Vagina (tissue), 2 donors: ENCODE results near the gene FAM163B. TPM values are rescaled to one million over a fixed set of nuclear protein-coding genes. Genes with fewer than 3 reads are reported as not detected.
A peak's percentile ranks its signal among the peaks of the same experiment; 100 is the strongest.

Experiments used
- DNase-seq, 2 donors: peaks; one replicate each; pipeline ENCODE4 v3.0.0-alpha.2; 2017; ENCODE audit errors: extremely low spot score in 2 of 2
- H3K27ac ChIP-seq: fragments of 200-600 bp; sonication (generic); one replicate; pipeline ENCODE4 v1.5.1; 2019
- H3K27me3 ChIP-seq: fragments of 200-600 bp; sonication (generic); one replicate; pipeline ENCODE4 v1.5.1; 2019
- H3K36me3 ChIP-seq, 2 donors: fragments of 200-600 bp; sonication (generic); one replicate each; pipeline ENCODE4 v1.5.1; 2017 to 2019
- H3K4me1 ChIP-seq: fragments of 200-600 bp; sonication (generic); one replicate; pipeline ENCODE4 v1.5.1; 2019
- H3K4me3 ChIP-seq, 2 donors: fragments of 200-600 bp; sonication (generic); 1 replicate in 1 of 2; 2 replicates in 1 of 2; pipeline ENCODE4 v1.5.1; 2016 to 2019
- H3K9me3 ChIP-seq: fragments of 200-600 bp; sonication (generic); one replicate; pipeline ENCODE4 v1.5.1; 2019
- CTCF ChIP-seq, 3 experiments: fragments of 450-650 bp in 2 of 3; fragments of 200-600 bp in 1 of 3; sonication (generic) in 1 of 3; IDR thresholded peaks; one replicate each; pipeline ENCODE4 v1.5.1; 2017 to 2019; ENCODE audit warnings: antibody characterized with exemption in 3 of 3, mild to moderate bottlenecking in 2 of 3, moderate library complexity in 2 of 3
- POLR2A ChIP-seq, 2 donors: fragments of 450-650 bp; IDR thresholded peaks; one replicate each; pipeline ENCODE4 v1.6.1; 2017; ENCODE audit warnings: antibody characterized with exemption in 2 of 2, mild to moderate bottlenecking in 2 of 2, moderate library complexity in 2 of 2
- POLR2AphosphoS5 ChIP-seq, 2 donors: sonication (generic); formaldehyde crosslinking; IDR thresholded peaks; one replicate each; pipeline ENCODE4 v1.9.0; 2017; ENCODE audit warnings: antibody characterized with exemption in 2 of 2, mild to moderate bottlenecking in 2 of 2, low read depth in 1 of 2; ENCODE audit not compliant: insufficient read depth in 1 of 2
- intact Hi-C: fragments of 100-400 bp; cut with DNase I; formaldehyde crosslinking; loops from one replicate; pipeline ENCODE4 v1.15.1; 2023
- total RNA-seq: library from RNA; depleted of rRNA; stranded (reverse); fragments of >200 nt; gene quantifications from one replicate; pipeline ENCODE4 v1.2.3, GENCODE V29; 2016

The FAM163B gene
- total RNA-seq, 1 donor from 2014 or later = not detected

DNA sequence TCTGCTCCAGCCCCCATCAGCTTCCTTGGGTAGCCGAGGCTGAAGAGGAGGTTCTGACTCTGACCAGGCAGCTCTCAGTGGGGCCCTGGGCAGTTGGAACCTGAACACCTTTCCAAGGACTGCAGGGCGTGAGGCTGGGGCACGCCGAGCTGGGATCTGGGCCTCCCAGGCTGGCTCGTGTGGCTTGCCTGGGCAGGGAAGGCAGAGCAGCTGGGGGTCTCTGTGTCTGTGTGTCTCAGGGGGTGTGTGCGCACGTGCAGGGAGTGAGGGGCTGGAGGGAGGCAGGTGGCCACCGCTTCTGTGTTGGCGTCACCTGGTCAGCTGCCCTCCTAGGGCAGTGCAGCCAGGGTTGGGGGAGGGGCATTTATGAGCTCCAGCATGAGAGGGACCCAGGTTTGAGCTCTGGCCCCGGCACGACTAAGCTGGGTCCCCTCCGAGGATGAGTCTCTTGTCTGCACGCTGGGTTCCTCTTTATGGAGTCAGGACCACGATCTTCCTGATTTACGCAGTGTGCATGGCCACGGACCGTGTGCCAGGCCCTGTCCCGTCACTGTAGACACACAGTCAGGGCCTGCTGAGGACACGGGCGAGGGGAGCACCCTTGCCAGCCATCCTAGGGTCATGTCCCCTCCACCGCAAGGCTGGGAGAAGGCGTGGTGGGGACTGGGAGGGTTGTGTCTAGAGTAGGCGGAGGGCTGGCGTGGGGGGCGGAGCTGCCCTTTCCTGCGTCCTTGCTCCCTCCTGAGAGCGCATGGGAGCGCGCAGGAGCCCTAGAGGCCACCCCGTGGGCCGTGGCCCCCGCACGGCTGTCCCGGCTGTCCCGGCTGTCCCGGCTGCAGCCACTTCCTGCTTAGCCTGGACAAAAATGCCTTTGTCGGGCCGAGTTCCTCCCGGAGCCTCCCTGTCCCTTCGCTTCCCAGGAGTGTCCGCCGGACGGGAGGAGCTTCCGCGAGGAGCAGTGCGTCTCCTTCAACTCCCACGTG is 70.0 kb downstream of the FAM163B start:
- peak overlapping the region; percentile 26 to 38 for H3K4me3 ChIP-seq
- DNase-seq = no peak
- H3K9me3 ChIP-seq = no peaks in the 10 kb centered on the region
- intact Hi-C loops = loop anchor here (10.0 kb wide), 1 partner anchor 176 kb away; no protein-coding TSS in a partner anchor
- H3K27ac ChIP-seq = no peak overlapping the region
- TF ChIP-seq POLR2A (IDR thresholded peaks at IDR 0.05) (no peak), CTCF (IDR thresholded peaks at IDR 0.05) (no peak), POLR2AphosphoS5 (IDR thresholded peaks at IDR 0.05; ENCODE audit: insufficient read depth in 1 of 2, low read depth in 1 of 2) (no peak)
- no peaks in the 10 kb centered on the region for H3K27me3 ChIP-seq
- H3K4me1 ChIP-seq = peaks cover 35% of the 10 kb centered on the region
- no peaks in the 10 kb centered on the region for H3K36me3 ChIP-seq

DNA sequence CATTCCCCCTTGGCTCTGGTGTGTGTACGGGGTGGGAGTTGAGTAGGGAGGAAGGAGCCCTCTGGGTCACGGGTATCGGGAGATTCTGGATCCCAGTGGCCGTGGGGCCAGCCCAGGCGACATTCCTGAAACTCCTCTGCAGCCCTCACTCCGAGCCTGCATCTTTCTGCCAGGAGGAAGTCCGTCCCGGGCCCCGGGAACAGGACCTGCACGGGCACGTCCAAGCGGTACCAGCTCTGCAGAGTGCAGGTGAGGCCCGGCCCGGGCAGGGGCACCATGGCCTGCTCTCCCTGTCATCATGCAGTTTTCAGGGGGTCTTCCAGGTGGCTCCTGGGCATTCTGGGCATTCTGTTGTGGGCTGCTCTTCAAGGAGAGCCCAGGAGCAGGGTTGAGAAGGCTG is 71.0 kb downstream of the FAM163B start:
- Histone ChIP-seq H3K9me3 (no peaks in the 10 kb centered on the region), H3K27me3 (no peaks in the 10 kb centered on the region), H3K27ac (no peak overlapping the region), H3K36me3 (no peaks in the 10 kb centered on the region), H3K4me3 (no peak overlapping the region), H3K4me1 (peaks cover 40% of the 10 kb centered on the region)
- DNase-seq = no peak
- intact Hi-C loops = loop anchor here (10.0 kb wide), 1 partner anchor 177 kb away; no protein-coding TSS in a partner anchor
- TF ChIP-seq CTCF (IDR thresholded peaks at IDR 0.05) (no peak), POLR2A (IDR thresholded peaks at IDR 0.05) (no peak), POLR2AphosphoS5 (IDR thresholded peaks at IDR 0.05; ENCODE audit: insufficient read depth in 1 of 2, low read depth in 1 of 2) (no peak)

GRCh38 chr9:133537257-133537656 is 71.9 kb downstream of the FAM163B start:
- H3K27ac ChIP-seq = no peak overlapping the region
- no peaks in the 10 kb centered on the region for H3K27me3 ChIP-seq
- no peaks in the 10 kb centered on the region for H3K9me3 ChIP-seq
- TF ChIP-seq POLR2AphosphoS5 (IDR thresholded peaks at IDR 0.05; ENCODE audit: insufficient read depth in 1 of 2, low read depth in 1 of 2) (no peak), POLR2A (IDR thresholded peaks at IDR 0.05) (no peak), CTCF (IDR thresholded peaks at IDR 0.05) (no peak)
- peaks cover 40% of the 10 kb centered on the region for H3K4me1 ChIP-seq
- no peaks in the 10 kb centered on the region for H3K36me3 ChIP-seq
- DNase-seq = no peak
- intact Hi-C loops = loop anchor here (10.0 kb wide), 1 partner anchor 178 kb away; no protein-coding TSS in a partner anchor
- no peak overlapping the region for H3K4me3 ChIP-seq

- no peak for DNase-seq
- H3K36me3 ChIP-seq = no peaks in the 10 kb centered on the region
- H3K9me3 ChIP-seq = no peaks in the 10 kb centered on the region
- intact Hi-C loops = loop anchor here (10.0 kb wide), 1 partner anchor 178 kb away; no protein-coding TSS in a partner anchor
- peaks cover 40% of the 10 kb centered on the region for H3K4me1 ChIP-seq
- H3K27me3 ChIP-seq = no peaks in the 10 kb centered on the region
- H3K27ac ChIP-seq = no peak overlapping the region
- no peak overlapping the region for H3K4me3 ChIP-seq
- TF ChIP-seq POLR2AphosphoS5 (IDR thresholded peaks at IDR 0.05; ENCODE audit: insufficient read depth in 1 of 2, low read depth in 1 of 2) (no peak), POLR2A (IDR thresholded peaks at IDR 0.05) (no peak), CTCF (IDR thresholded peaks at IDR 0.05) (no peak)
These were observed 72.7 kb downstream of the FAM163B start for GRCh38 chr9:133536536-133536935.
